Chondrocyte (in vitro differentiated cells): ENCODE measurements around the gene ZNF302. TPM values are rescaled to one million over a fixed set of nuclear protein-coding genes. Genes with fewer than 3 reads are reported as not detected.

Experiments used
- DNase-seq: peaks from one replicate; pipeline ENCODE4 v3.0.0; 2021; ENCODE audit warnings: mixed read lengths, low spot score
- H3K27ac Mint-ChIP-seq: one replicate; pipeline ENCODE4 v1.8.0; 2021; ENCODE audit warnings: mild to moderate bottlenecking, moderate library complexity, mixed read lengths; ENCODE audit not compliant: unreplicated experiment
- H3K27me3 Mint-ChIP-seq: 2 replicates; pipeline ENCODE4 v1.8.0; 2021; ENCODE audit warnings: low read depth, mixed read lengths
- H3K36me3 Mint-ChIP-seq: 2 replicates; pipeline ENCODE4 v1.8.0; 2021; ENCODE audit warnings: low read depth, mixed read lengths
- H3K4me1 Mint-ChIP-seq: 2 replicates; pipeline ENCODE4 v1.8.0; 2021; ENCODE audit warnings: low read depth, mild to moderate bottlenecking, mixed read lengths
- H3K4me3 Mint-ChIP-seq: one replicate; pipeline ENCODE4 v1.8.0; 2021; ENCODE audit warnings: mild to moderate bottlenecking, moderate library complexity, mixed read lengths; ENCODE audit not compliant: unreplicated experiment
- H3K9me3 Mint-ChIP-seq: 2 replicates; pipeline ENCODE4 v1.8.0; 2021; ENCODE audit warnings: low read depth, mixed read lengths
- total RNA-seq: library from RNA; stranded (reverse); gene quantifications from 3 replicates; pipeline ENCODE4 v1.2.1, GENCODE V29; 2021
- TF ChIP-seq, protein P1 (sequence below): fragments of 200-600 bp; sonication (generic); IDR thresholded peaks from 2 replicates; pipeline ENCODE4 v1.5.0; 2021; ENCODE audit warnings: antibody characterized with exemption, mild to moderate bottlenecking, moderate library complexity

The ZNF302 gene
- total RNA-seq, 1 donor from 2014 or later, result 23.3 TPM

DNA sequence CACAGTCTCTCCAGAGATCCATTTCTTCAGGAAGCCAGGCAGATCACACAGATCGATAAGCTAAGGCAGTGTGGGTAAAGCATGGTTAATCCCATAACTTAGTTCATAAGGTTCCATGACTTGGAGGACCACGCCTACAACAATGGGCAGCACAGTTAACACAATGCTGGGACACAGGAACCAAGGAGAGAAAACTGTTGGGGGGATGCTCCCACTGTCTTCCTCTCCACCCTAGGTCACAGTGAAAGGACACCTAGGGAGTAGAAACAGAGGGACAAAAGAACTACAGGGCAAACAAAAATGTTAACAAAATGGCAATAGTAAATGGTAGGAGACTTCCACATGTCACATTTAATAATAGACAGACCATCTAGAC is 35.8 kb downstream of the ZNF302 start:
- DNase-seq, result no peak
- no peak overlapping the region for H3K27ac Mint-ChIP-seq
- H3K36me3 Mint-ChIP-seq, result peaks cover 3% of the 10 kb centered on the region
- H3K4me3 Mint-ChIP-seq, result no peak overlapping the region
- H3K27me3 Mint-ChIP-seq, result peaks cover 13% of the 10 kb centered on the region
- TF ChIP-seq, protein P1, sequence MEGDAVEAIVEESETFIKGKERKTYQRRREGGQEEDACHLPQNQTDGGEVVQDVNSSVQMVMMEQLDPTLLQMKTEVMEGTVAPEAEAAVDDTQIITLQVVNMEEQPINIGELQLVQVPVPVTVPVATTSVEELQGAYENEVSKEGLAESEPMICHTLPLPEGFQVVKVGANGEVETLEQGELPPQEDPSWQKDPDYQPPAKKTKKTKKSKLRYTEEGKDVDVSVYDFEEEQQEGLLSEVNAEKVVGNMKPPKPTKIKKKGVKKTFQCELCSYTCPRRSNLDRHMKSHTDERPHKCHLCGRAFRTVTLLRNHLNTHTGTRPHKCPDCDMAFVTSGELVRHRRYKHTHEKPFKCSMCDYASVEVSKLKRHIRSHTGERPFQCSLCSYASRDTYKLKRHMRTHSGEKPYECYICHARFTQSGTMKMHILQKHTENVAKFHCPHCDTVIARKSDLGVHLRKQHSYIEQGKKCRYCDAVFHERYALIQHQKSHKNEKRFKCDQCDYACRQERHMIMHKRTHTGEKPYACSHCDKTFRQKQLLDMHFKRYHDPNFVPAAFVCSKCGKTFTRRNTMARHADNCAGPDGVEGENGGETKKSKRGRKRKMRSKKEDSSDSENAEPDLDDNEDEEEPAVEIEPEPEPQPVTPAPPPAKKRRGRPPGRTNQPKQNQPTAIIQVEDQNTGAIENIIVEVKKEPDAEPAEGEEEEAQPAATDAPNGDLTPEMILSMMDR, result no peak
- H3K4me1 Mint-ChIP-seq, result no peaks in the 10 kb centered on the region
- peaks cover 19% of the 10 kb centered on the region for H3K9me3 Mint-ChIP-seq

DNA sequence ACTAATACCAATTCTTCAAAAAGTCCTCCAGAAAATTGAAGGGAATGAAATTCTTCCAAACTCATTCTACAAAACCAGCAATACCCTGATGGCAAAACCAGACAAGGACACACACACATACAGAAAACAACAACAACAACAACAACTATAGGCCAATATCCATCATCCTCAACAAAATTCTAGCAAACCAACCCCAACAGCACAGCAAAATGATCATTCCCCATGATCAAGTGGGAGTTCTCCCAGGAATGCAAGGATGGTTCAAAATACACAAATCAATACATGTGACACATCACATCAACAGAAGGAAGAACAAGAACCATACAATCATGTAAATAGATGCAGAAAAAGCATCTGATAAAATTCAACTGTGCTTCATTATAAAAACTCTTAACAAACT is 37.9 kb downstream of the ZNF302 start:
- H3K27ac Mint-ChIP-seq, result no peak overlapping the region
- H3K4me1 Mint-ChIP-seq, result no peaks in the 10 kb centered on the region
- H3K27me3 Mint-ChIP-seq, result peaks cover 13% of the 10 kb centered on the region
- no peak for DNase-seq
- H3K36me3 Mint-ChIP-seq, result peaks cover 3% of the 10 kb centered on the region
- no peak overlapping the region for H3K4me3 Mint-ChIP-seq
- H3K9me3 Mint-ChIP-seq, result peaks cover 19% of the 10 kb centered on the region
- TF ChIP-seq, protein P1, result no peak

DNA sequence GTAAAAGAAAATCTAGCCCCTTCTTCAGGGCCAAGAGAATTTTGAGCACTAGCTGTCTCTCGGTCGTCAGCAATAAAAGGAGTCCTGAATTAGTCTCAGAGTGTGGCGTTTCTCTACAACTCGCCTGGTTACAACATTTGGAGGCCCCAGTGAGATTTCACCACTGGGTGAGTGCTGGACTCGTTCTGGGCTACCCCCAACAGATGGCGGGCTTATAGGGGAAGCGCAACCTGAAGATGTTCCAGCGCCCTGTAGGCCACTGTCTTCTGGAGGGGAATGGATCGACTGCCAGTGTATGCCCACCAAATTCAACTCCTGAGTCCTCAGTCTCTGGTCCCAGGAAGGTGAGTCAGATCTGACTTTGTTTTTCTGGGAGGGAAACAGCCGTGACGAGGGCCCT is 44.9 kb downstream of the ZNF302 start:
- peaks cover 2% of the 10 kb centered on the region for H3K9me3 Mint-ChIP-seq

DNA sequence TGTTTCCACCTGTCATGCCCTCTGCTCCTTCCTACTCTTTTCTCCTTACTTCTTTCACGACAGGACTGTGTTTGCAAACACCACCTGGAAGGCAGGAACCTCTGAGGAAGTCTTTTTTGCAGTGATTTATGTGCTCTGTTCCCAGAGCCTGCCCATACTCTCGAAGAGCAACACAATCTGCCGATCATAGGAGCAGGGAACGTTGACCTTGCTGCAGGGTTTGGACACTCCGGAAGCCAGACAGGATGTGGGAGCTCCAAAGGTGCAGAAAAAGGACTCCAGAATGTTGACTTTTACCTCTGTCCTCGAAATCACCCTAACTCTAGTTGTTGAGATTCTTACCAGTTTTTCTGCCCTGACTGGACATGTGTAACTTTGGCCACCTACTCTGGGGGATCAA is 47.9 kb downstream of the ZNF302 start:
- TF ChIP-seq, protein P1, result no peak
- Mint-ChIP-seq H3K27ac (no peak overlapping the region), H3K27me3 (peaks cover 13% of the 10 kb centered on the region), H3K4me1 (no peaks in the 10 kb centered on the region), H3K9me3 (no peaks in the 10 kb centered on the region), H3K4me3 (no peak overlapping the region), H3K36me3 (no peaks in the 10 kb centered on the region)
- DNase-seq, result no peak

More for the DNA sequence above, 44.9 kb downstream of the ZNF302 start:
- DNase-seq, result no peak
- Mint-ChIP-seq H3K27me3 (peaks cover 11% of the 10 kb centered on the region), H3K27ac (no peak overlapping the region), H3K36me3 (no peaks in the 10 kb centered on the region), H3K4me3 (no peak overlapping the region), H3K4me1 (no peaks in the 10 kb centered on the region)
- TF ChIP-seq, protein P1, result no peak

DNA sequence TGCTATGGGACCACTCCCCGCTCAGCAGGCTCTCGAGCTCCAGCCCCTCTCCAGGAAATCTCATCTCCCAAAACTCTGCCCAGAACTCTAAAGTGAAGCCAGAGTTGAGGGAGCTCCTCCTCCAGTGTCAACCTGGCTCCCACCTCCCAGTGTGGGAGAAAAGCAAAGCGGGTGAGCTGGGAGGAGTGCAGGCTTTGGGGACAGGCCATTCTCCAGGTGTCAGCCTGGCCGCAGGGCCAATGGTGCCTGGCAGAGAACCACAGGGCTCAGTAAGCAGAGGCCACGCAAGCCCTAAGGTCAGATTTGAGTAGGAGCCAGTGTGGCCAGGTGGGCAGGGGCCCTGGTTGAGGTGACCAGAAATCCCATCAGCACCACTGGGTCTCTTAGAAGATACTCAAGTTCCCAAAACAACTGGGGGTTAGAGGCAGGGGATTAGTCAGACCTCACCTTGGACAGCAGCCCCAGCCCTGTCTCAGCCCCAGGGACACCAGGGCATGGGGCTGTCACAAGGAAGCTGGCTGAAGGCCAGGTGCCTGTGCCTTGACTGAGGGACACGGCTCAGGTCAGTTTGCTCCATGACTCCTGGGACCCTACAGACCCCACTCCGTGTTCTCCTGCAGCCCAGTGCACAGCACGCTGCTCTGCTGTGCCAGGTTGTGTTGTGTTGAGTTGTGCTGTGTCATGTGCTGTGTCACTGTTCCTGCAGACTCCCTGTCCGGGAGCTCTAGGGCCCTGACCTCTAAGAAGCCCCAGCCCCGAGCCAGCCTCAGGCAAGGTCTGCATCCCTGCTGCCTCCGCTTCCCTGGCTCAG is 53.7 kb downstream of the ZNF302 start:
- peaks cover 5% of the 10 kb centered on the region for H3K27me3 Mint-ChIP-seq
- no peak for DNase-seq
- H3K36me3 Mint-ChIP-seq, result peaks cover 14% of the 10 kb centered on the region
- no peak overlapping the region for H3K4me3 Mint-ChIP-seq
- H3K27ac Mint-ChIP-seq, result no peak overlapping the region
- TF ChIP-seq, protein P1, result no peak
- peaks cover 22% of the 10 kb centered on the region for H3K4me1 Mint-ChIP-seq
- peaks cover 15% of the 10 kb centered on the region for H3K9me3 Mint-ChIP-seq
